Measurements from ENCODE around the gene NUP214. TPM values are rescaled to one million over a fixed set of nuclear protein-coding genes. Genes with fewer than 3 reads are reported as not detected.
"Not testable (repeated sequence)": the region's sequence is repeated elsewhere in the genome, so short reads cannot be mapped to it uniquely, and the experiment has no call there.

NUP214 gene
- total RNA-seq, 2 donors from 2014 or later: 43.9 to 115 TPM

DNA sequence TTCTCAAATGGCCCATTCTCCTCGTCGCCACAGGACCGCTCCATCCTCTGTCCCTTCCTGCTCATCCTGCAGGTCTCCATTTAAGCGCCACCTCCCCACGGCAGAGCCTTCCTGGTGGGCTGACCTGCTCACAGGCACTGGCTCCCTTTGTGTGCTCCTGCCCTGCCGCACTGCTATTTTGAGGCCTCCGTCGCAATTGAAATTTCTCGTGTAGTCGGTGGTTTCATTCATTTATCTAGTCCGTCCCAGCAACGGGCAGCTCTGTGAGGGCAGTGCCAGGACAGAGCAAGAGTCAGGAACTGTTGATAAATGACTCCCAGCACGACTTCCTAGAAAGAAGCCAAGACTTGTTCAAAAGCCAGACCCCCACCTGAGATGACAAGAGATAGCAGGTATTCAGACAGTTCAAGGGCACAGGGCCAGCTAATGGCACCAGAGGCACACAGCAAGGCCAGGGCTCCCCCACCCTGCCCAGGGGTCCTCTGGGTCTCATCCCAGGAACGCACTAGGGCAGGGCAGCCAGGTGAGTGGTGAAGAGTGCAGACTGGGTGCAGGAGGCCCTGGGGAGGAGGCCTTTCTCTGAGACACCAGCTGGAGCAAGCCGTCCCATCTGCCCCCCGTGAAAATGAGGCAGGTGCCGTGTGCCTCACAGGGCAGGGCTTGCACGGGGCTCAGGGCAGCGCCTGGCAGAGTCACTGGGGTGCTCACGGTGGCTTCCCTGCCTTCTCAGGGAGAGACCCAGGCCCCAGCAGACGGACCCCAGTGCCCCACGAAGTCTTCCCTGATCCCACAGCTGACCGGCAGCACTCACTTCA, 114.0 kb downstream of the NUP214 start:
- DNase-seq (ENCODE audit: low spot score): no peak
- Histone ChIP-seq H3K27ac (no peak overlapping the region), H3K36me3 (no peaks in the 10 kb centered on the region), H3K4me3 (no peak overlapping the region), H3K9me3 (no peaks in the 10 kb centered on the region), H3K27me3 (replicated peaks; ENCODE audit: insufficient read depth) (no peaks in the 10 kb centered on the region), H3K4me1 (replicated peaks) (no peaks in the 10 kb centered on the region)
- intact Hi-C loops (cut with DNase I): no loop called here
- 79% methylated on average over 23 of the region's 23 CpGs for WGBS
- TF ChIP-seq POLR2A (IDR thresholded peaks at IDR 0.05): no peak
- TF ChIP-seq, protein P1, sequence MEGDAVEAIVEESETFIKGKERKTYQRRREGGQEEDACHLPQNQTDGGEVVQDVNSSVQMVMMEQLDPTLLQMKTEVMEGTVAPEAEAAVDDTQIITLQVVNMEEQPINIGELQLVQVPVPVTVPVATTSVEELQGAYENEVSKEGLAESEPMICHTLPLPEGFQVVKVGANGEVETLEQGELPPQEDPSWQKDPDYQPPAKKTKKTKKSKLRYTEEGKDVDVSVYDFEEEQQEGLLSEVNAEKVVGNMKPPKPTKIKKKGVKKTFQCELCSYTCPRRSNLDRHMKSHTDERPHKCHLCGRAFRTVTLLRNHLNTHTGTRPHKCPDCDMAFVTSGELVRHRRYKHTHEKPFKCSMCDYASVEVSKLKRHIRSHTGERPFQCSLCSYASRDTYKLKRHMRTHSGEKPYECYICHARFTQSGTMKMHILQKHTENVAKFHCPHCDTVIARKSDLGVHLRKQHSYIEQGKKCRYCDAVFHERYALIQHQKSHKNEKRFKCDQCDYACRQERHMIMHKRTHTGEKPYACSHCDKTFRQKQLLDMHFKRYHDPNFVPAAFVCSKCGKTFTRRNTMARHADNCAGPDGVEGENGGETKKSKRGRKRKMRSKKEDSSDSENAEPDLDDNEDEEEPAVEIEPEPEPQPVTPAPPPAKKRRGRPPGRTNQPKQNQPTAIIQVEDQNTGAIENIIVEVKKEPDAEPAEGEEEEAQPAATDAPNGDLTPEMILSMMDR (IDR thresholded peaks at IDR 0.05): no peak
- no peak for TF ChIP-seq POLR2AphosphoS5 (IDR thresholded peaks at IDR 0.05)

DNA sequence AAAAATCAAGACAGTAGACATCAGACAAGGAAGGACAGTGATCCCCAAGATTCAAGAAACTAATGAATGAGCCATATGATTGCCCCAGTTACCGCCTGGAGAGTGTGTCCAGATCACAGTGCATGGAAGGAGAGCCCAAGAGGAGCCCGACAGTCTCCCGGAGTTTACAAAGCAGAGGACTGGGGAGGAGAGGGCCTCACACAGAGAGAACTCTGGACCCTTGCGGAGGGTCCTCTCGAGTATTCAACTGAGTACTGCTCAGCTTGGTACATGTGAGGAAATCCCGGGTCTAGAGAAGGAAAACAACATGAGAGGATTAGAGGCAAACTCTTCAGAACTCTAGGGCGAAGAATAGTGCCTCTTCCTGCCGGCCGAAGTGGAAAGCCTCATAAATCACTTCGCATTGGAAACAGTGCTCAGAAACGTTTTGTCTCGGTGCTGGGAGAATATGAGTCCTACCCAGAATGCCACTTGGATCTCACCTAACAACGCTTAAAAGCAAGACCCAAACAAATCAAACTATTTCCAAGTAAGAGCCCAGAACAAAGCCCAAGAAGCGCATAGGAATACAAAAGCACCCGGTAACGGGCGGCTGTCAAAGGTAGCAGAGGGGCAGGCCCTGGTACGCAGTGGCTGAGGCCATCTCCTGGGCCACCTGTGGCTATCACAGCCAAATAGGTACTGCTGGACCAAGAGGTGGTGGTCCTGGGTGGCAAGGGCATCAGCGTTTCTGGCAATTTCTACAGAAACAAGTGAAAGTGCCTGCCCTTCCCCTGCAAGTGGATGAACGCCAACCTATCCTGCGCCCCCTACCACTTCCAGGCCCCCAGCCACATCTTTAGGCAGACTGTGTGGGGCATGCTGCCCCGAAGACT, 114.9 kb downstream of the NUP214 start:
- Histone ChIP-seq H3K4me1 (replicated peaks) (no peaks in the 10 kb centered on the region), H3K36me3 (no peaks in the 10 kb centered on the region), H3K9me3 (no peaks in the 10 kb centered on the region), H3K4me3 (no peak overlapping the region), H3K27ac (no peak overlapping the region), H3K27me3 (replicated peaks; ENCODE audit: insufficient read depth) (no peaks in the 10 kb centered on the region)
- TF ChIP-seq POLR2AphosphoS5 (IDR thresholded peaks at IDR 0.05): no peak
- TF ChIP-seq, protein P1 (IDR thresholded peaks at IDR 0.05): no peak
- TF ChIP-seq POLR2A (IDR thresholded peaks at IDR 0.05): no peak
- no peak for DNase-seq (ENCODE audit: low spot score)
- WGBS: 67% methylated on average over 22 of the region's 22 CpGs
- intact Hi-C loops (cut with DNase I): no loop called here

DNA sequence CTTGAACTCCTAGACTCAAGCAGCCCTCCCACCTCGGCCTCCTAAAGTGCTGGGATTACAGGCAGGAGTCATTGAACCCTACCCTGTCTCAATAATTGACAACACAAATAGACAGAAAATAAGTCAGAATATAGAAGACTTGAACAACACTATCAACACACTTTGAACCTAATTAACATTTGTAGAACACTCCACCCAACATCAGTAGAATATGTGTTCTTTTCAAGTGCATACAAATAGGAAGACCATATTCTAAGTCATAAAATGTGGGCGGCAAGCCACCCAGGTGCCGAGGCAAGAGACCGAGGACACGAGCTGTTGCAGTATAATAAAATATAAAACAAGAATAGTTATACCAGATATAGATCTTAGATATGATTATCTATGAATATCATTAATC, 118.9 kb downstream of the NUP214 start:
- H3K4me1 ChIP-seq (replicated peaks); H3K4me3 ChIP-seq; H3K9me3 ChIP-seq; H3K36me3 ChIP-seq; H3K27ac ChIP-seq; intact Hi-C loops (cut with DNase I); DNase-seq (ENCODE audit: low spot score); H3K27me3 ChIP-seq (replicated peaks; ENCODE audit: insufficient read depth): not testable (repeated sequence)
- 79% methylated on average over 5 of the region's 5 CpGs for WGBS

DNA sequence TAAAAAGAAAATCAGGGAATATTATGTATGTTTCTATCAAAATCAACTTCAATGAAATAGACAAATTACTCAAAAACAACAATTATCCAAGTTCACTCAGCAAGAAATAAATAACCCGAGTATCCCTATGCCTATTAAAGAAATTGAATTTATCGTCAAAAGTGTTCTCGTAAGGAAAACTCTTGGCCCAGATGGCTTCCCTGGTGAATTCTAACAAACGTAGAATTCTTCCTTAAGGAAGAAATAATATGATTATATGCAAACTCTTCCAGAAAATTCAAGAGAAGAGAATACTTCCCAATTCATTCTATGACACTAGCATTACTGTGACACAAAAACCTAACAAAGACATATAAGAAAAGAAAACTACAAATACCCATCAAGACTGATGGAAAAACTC, 121.2 kb downstream of the NUP214 start:
- H3K9me3 ChIP-seq: no peaks in the 10 kb centered on the region
- H3K27me3 ChIP-seq (replicated peaks; ENCODE audit: insufficient read depth): no peaks in the 10 kb centered on the region
- intact Hi-C loops (cut with DNase I): no loop called here
- no peak overlapping the region for H3K4me3 ChIP-seq
- H3K36me3 ChIP-seq: no peaks in the 10 kb centered on the region
- WGBS: 92% methylated on average over 4 of the region's 4 CpGs
- DNase-seq (ENCODE audit: low spot score): no peak
- TF ChIP-seq POLR2AphosphoS5 (IDR thresholded peaks at IDR 0.05): no peak
- no peak for TF ChIP-seq POLR2A (IDR thresholded peaks at IDR 0.05)
- TF ChIP-seq, protein P1 (IDR thresholded peaks at IDR 0.05): no peak
- no peak overlapping the region for H3K27ac ChIP-seq
- no peaks in the 10 kb centered on the region for H3K4me1 ChIP-seq (replicated peaks)

DNA sequence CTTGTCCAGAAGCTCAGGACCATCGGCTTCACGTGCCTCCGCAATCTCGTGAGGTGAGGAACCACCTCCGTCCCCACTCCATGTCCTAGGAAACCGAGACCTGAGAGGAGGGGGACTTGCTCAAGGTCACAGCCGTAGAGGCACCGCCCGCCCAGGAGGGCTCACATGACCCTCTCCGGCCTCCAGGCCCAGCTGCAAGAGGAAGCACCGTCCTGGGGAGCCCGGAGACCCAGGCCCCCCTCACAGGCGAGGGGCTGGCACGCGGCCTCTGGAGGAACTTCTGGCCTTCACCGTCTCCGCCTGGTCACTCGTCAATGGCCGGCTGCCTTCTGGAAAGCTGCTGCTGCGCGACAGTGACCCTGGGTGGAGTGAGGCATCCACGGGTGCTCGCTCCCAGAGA, 126.7 kb downstream of the NUP214 start:
- no peak overlapping the region for H3K27ac ChIP-seq

More for the DNA sequence above, 126.7 kb downstream of the NUP214 start:
- Histone ChIP-seq H3K36me3 (no peaks in the 10 kb centered on the region), H3K4me3 (no peak overlapping the region), H3K27me3 (replicated peaks; ENCODE audit: insufficient read depth) (no peaks in the 10 kb centered on the region), H3K9me3 (no peaks in the 10 kb centered on the region), H3K4me1 (replicated peaks) (no peaks in the 10 kb centered on the region)
- intact Hi-C loops (cut with DNase I): no loop called here
- WGBS: 93% methylated on average over 23 of the region's 23 CpGs
- no peak for DNase-seq (ENCODE audit: low spot score)
- TF ChIP-seq, protein P1 (IDR thresholded peaks at IDR 0.05): no peak
- no peak for TF ChIP-seq POLR2AphosphoS5 (IDR thresholded peaks at IDR 0.05)
- no peak for TF ChIP-seq POLR2A (IDR thresholded peaks at IDR 0.05)

Data from prostate gland (tissue), 2 donors.